22Rv1 (cell line): ENCODE measurements around the gene PAAF1.
"Not testable (repeated sequence)": the region's sequence is repeated elsewhere in the genome, so short reads cannot be mapped to it uniquely, and the experiment has no call there.

ENCODE experiments used
- H3K27ac ChIP-seq: fragments of 450-650 bp; 2 replicates; pipeline ENCODE4 v1.5.1; 2017
- ZFX ChIP-seq: fragments of 450-650 bp; IDR thresholded peaks from 2 replicates; pipeline ENCODE4 v1.6.1; 2017; ENCODE audit warnings: antibody characterized with exemption, borderline replicate concordance
- TF ChIP-seq, protein P1 (sequence below): fragments of 450-650 bp; IDR thresholded peaks from 2 replicates; pipeline ENCODE4 v1.5.1; 2017; ENCODE audit warnings: mild to moderate bottlenecking

PAAF1 gene

GRCh38 chr11:73866586-73866996, 10.2 kb upstream of the PAAF1 start:
- TF ChIP-seq, protein P1, sequence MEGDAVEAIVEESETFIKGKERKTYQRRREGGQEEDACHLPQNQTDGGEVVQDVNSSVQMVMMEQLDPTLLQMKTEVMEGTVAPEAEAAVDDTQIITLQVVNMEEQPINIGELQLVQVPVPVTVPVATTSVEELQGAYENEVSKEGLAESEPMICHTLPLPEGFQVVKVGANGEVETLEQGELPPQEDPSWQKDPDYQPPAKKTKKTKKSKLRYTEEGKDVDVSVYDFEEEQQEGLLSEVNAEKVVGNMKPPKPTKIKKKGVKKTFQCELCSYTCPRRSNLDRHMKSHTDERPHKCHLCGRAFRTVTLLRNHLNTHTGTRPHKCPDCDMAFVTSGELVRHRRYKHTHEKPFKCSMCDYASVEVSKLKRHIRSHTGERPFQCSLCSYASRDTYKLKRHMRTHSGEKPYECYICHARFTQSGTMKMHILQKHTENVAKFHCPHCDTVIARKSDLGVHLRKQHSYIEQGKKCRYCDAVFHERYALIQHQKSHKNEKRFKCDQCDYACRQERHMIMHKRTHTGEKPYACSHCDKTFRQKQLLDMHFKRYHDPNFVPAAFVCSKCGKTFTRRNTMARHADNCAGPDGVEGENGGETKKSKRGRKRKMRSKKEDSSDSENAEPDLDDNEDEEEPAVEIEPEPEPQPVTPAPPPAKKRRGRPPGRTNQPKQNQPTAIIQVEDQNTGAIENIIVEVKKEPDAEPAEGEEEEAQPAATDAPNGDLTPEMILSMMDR: no peak
- no peak for TF ChIP-seq ZFX
- H3K27ac ChIP-seq: peak overlapping the region; percentile 8; the same call in 1 of the 2 replicates

DNA sequence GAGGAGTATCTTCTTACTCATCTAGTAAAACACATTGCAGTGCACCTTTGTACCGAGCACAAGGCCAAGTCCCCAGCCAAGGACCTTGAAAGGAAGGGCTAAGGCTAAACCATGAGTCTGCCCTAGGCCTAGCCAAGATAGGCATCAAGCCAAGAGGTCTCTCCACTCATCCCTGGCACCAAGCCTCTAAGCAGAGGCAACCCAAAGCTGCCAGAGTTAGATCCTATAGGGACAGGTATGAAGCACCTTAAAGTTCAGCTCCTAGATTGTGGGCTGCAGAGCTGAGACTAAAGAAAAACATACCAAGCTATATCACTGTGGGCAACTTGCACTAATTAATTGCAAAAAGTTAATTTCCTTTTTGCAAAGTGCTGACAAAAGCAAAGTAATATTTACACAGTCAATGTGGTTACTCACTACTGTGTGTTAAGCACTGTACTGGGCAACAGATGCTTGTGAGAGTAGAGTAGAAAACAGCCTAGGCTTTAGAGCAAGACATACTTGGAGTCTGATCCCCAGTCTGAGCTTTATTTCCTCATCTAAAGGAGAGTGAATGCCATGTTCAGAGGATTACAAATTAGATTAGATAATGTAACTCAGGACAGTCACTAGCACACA, 7.4 kb upstream of the PAAF1 start:
- H3K27ac ChIP-seq: peak overlapping the region; percentile 66
- TF ChIP-seq, protein P1: no peak
- TF ChIP-seq ZFX: no peak

DNA sequence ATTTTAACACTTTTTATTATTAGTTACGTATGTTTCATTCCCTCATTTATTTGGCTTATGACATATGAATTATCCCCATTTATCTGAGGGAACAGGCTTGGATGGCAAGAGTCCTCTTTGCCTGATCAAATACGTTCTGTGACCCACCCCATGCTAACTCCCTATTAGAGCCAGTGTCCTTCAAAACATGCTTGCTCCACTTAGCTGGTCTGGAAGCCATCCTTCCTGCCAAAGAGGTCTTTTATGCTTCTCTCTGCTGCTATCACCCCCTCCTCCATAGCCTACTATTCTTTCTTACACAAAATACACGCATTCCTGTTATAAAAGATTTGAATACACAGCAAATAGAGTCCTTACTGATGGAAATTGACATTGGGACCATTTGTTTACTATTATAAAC, 6.5 kb upstream of the PAAF1 start:
- H3K27ac ChIP-seq: peak overlapping the region; percentile 66

GRCh38 chr11:73872749-73873357, 3.9 kb upstream of the PAAF1 start:
- no peak for TF ChIP-seq ZFX
- TF ChIP-seq, protein P1: no peak
- no peak overlapping the region for H3K27ac ChIP-seq

More for the DNA sequence above, 6.5 kb upstream of the PAAF1 start:
- TF ChIP-seq, protein P1: no peak
- TF ChIP-seq ZFX: no peak

DNA sequence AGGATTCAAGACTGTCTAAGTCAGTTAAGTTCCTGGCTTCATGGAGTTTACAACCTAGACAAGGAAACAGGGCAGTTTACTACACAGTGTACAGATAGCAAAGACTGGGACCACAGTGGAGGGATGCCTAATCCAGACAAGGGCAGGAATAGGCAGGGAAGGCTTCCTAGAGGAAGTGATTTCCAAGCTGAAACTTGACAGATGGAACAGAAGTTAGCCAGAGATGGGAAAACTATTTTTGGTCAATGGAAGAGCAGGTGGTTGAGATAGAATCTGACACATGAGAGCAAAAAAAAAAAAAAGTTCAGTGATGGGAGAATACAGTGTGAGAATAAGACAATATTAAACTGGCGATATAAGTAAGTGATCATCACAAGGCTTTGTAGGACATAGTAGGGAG, 1.4 kb upstream of the PAAF1 start:
- TF ChIP-seq, protein P1: no peak
- TF ChIP-seq ZFX: no peak
- H3K27ac ChIP-seq: peak overlapping the region; percentile 99

- peak overlapping the region; percentile 99 for H3K27ac ChIP-seq
- TF ChIP-seq, protein P1: no peak
- no peak for TF ChIP-seq ZFX
Measured at GRCh38 chr11:73875840-73876239, 959 bp upstream of the PAAF1 start.

DNA sequence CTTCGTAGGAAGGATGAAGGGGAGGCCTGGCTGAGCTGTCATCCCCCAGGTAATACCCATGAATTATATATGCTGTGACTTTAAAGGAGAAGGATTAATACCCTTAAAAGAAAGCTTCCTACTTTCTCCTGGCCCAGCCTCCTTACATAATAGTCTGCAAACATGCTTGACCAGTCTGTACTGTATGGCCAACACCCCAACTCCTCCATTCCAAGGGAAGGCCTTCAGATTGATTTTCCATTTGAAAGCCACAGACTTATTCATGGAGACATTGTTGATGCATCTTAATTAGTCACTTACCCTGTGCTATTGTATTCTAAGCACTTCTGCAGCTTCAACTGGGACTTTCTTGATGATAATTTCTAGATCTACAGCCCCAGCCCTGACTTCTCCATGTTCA, 2.0 kb downstream of the PAAF1 start:
- TF ChIP-seq ZFX: no peak
- TF ChIP-seq, protein P1: no peak
- H3K27ac ChIP-seq: no peak overlapping the region

DNA sequence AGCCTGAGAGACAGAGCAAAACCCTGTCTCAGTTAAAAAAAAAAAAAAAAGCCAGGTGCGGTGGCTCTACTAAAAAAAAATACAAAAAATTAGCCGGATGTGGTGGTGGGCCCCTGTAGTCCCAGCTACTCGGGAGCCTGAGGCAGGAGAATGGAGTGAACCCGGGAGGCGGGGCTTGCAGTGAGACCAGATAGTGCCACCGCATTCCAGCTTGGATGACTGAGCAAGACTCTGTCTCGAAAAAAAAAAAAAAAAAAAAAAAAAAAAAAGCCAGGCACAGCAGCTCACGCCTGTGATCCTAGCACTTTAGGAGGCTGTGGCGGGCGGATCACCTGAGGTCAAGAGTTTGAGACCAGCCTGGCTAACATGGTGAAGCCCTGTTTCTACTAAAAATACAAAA, 3.6 kb downstream of the PAAF1 start:
- not testable (repeated sequence) for H3K27ac ChIP-seq
